Dermis blood vessel endothelial cell (primary cell): ENCODE data around the gene ENPEP. TPM values are rescaled to one million over a fixed set of nuclear protein-coding genes. Genes with fewer than 3 reads are reported as not detected.
"Not testable (repeated sequence)": the region's sequence is repeated elsewhere in the genome, so short reads cannot be mapped to it uniquely, and the experiment has no call there.

Experiments
- DNase-seq: peaks from one replicate; pipeline ENCODE4 v3.0.0; 2010
- total RNA-seq: library from RNA; depleted of rRNA; stranded (reverse); fragments of >200 nt; gene quantifications from 2 replicates; pipeline ENCODE4 v1.2.3, GENCODE V29; 2014

Gene ENPEP
- total RNA-seq, 1 donor from 2014 or later: 1.5 TPM

DNA sequence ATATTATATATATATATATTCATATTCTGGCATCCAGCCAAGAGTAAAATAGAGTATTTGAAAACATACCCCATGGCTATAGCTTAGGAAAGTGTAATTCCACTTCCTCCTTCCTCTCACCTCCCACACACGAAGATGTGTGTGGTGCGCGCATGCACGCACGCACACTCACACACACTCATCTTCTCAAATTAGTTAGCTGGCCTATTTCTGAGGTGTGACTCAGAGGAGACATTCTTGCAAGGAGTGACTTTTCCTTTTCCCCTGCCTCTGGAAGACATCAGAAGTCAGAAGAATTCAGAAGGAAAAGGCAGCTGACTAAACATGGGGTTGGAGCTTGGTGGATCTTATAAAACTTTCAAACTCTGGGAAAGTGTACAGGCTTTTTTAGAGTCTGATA, 8.8 kb downstream of the ENPEP start:
- peak; percentile 30 for DNase-seq

DNA sequence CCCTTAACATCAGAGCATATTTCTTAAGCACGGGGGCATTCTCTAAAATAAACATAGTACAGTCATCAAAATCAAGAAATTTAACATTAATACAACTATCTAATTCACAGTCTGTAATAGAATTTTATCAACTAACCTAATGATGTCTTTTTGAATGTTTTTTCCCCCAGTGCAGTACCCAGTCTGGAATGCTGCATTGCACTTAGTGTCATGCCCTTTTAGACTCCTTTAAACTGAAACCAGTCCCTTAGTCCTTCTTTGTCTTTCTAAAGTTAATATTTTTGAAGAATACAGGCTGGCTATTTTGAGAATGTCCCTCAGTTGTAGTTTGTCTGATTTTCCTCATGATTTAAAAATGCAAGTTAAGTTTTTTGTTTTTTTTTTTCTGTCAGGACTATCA, 9.5 kb downstream of the ENPEP start:
- DNase-seq: no peak

DNA sequence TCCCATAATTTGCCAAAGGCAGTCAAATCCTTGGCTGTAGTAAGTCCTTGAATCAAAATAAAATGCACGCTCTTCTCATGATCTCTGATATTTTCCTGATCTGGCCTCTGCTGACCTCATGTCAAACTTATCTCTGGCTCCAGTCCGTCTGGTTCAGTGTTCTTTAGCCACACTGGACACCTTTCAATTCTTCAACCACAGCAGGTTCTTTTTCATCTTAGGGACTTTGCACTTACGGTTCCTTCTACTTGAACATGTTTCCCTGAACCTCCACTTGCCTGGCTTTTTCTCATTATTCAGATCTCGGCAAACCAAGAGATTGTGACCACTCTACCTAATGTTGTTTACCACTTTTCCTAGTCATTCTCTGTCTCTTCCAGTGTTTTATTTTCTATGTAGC, 10.3 kb downstream of the ENPEP start:
- DNase-seq: no peak

DNA sequence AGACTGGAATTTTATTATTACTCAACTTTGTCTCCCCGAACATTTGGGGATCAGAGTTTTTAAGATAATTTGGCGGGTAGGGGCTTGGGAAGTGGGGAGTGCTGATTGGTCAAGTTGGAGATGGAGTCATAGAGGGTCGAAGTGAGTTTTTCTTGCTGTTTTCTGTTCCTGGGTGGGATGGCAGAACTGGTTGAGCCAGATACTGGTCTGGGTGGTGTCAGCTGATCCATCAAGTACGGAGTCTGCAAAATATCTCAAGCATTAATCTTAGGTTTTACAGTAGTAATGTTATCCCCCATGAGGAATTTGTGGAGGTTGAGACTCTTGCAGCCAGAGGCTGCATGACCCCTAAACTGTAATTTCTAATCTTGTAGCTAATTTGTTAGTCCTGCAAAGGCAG, 10.9 kb downstream of the ENPEP start:
- not testable (repeated sequence) for DNase-seq

DNA sequence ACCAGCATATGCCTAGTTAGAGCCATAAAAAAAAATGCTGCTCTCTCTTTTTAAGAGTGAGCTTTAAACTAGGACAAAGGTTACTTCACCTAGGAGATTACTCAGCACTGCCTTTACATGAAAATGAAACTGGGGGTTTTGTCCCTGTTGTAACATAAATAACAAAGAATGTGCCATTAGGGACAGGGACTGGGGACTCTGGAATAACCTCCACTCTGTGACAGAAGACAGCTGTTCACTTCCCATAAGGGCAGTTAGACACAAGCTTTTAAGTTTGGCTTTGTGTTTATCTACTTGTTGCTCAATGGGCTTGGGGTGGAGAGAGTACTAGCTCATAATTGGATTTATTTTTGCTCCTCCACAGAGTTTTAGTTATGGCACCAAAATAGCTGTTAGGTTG, 11.9 kb downstream of the ENPEP start:
- DNase-seq: no peak

DNA sequence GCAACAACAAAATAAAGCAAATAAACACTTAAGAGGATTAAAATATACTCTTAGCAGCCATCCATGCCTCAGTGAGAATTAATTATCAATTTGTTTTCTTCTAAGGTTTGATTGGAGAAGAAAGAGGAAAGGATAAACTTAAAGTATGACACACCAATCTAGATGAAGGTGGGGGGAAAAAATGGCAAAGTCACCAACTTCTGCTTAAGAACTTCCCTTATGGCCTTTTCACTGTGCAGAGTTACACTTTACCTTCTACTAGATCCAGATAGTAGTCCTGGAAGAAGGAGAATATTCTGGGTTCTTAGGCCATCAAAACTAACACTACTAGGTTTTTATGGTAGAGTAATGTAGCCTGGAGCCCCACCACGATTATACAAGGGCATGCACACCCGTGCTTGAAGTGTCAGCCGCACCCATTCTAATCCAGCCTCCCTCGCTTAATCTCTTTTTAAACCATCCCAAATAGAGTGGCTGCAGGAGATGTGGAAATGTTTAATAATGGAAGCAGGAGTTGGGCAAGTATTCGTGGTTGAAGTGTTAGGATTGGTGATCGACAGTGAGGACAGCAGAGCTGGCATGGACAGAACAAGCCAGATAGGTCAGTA, 14.1 kb downstream of the ENPEP start:
- DNase-seq: no peak

DNA sequence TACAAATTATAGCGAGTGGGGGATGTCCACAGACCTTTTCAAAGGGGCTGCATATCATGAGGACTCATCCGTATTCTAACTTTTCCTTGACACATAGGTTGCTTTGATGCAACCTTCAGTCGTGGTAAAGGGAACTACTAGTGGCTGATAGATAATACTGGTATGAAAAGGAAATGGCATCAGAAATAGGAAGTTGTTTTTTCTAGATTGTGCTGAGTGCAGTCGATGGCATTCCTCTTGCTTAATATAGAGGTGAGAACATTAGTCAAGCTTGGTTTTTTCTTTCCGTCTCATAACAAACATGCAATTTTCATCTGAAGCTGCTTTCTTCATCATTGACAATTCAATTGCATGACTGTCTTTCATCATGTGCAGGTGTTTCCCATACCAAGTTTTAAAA, 16.6 kb downstream of the ENPEP start:
- no peak for DNase-seq

DNA sequence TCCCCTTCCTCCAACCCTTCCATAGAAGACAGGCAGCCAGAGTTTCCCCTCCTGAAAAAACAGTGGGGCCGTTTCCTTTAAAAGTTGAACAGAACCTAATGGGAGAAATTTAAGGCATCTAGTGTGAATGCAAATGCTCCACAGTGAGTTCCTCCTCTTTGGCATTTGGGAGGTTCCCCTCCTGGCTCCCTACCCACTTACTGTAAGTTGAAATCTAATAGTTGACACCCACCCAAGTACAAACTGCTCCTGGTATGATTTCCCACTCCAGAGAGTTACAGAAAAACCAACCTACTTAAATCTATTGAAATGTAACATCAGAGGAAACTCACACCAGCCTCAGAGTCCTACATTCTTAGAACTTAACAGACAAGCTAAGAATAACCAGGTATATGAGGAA, 17.6 kb downstream of the ENPEP start:
- DNase-seq: no peak

DNA sequence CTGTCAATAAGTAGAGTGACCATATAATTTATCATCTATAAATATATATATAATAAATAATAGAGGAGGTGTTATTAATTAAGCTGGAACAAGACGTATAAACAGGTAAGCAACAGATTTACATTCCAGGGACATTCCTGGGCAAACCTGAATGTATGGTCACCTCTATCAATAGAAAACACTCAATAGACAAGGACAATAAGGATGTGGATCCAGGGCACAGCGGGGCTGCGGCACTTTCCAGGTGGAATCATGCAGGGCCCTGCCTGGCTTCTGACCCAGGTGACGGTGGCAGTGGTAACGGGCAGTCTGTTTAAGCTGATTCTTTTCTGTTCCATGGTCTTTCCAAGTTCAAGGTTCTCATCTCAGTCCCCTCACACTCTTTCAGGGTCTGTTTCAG, 22.5 kb downstream of the ENPEP start:
- no peak for DNase-seq

DNA sequence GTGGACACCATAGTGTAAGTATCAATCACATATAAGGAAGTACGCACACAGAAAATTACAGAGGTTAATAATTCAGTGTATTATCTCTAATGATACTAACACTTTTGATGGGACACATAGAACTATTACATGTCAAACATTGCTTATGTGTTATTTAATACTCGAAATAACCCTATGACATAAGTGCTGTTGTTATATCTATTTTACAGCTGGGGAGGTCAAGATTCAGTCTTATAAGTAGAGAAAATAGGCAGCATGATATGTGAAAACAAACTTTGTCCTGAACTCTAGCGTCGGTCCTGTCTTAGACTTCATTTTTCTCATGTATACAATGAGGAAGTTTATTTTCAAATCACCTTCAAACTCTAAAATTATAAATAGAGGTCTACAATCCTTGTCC, 23.2 kb downstream of the ENPEP start:
- no peak for DNase-seq

DNA sequence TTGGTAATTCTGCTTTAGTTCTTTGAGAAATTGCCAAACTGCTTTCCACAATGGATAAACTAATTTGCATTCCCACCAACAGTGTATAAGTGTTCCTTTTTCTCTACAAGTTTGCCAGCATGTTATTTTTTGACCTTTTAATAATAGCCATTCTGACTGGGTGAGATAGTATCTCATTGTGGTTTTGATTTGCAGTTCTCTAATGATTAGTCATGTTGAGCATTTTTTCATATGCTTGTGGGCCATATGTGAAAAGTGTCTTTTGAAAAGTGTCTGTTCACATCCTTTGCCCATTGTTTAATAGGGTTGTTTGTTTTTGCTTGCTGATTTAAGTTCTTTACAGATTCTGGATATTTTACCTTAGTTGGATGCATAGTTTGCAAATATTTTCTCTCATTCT, 25.9 kb downstream of the ENPEP start:
- no peak for DNase-seq

DNA sequence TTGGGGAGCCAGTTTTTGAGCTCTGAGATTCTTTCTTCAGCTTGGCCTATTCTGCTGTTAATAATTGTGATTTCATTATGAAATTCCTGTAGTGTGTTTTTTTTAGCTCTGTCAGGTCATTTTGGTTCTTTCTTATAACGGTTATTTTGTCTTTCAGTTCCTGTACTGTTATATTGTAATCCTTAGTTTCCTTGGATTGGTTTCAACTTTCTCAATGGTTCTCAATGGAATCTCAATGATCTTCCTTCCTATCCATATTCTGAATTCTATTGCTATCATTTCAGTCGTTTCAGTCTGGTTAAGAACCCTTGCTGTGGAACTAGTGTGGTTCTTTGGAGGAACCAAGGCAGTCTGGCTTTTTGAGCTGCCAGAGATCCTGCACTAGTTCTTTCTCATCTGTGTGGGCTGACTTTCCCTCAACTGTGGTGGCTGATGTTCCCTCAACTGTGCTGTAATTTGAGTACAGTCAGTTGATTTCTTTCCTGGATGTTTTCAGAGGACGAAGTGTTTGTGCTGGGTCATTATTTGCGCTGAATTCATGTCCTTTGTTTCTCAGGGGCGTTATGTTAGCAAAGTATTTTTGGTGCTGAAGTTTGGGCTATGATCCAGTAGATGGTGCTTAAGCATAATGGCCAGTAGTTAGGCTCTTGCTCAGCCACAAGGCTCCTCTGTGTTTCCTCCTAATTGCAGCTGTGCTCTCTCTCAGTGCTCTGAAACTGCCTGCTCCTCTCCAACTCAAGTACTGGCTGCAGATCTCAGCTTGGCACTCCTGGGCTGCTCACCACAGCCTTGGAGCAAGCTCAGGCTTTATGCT, 27.5 kb downstream of the ENPEP start:
- no peak for DNase-seq

DNA sequence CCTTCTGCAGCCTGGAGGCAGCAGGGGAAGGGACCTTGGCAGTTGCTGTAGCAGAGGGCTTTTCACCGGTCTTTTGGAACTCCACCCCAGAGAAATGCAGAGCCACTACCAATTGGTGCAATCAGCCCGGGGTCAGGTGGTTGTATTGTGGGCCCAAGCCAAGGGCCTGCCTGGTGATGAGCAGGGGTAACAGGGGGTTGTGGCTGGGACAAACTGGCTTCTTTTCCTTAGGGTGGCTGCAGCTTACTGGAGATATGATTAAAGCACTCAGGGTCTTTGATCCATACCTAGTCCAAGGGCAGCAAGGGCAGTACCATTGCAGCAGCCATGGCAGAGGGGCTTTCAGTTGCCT, 28.1 kb downstream of the ENPEP start:
- DNase-seq: no peak

DNA sequence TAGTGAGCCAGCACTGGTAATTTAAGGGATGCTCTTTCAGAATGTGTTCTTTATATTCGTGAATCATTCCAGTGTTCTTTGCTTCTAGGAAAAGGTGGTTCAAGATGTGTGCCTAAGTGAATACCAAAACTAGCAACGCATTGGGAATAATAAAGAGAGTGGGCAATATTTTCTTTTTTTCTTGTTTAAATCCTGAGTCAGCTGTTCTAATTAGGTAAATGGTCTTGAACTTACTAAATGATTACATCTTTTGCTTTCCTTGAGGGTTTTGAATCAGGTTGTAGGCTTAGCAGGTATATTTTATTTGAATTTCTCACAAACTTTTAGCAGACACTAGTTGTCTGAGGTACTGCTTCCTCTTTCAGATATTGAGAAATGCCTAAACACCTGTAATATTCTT, 29.5 kb downstream of the ENPEP start:
- no peak for DNase-seq

DNA sequence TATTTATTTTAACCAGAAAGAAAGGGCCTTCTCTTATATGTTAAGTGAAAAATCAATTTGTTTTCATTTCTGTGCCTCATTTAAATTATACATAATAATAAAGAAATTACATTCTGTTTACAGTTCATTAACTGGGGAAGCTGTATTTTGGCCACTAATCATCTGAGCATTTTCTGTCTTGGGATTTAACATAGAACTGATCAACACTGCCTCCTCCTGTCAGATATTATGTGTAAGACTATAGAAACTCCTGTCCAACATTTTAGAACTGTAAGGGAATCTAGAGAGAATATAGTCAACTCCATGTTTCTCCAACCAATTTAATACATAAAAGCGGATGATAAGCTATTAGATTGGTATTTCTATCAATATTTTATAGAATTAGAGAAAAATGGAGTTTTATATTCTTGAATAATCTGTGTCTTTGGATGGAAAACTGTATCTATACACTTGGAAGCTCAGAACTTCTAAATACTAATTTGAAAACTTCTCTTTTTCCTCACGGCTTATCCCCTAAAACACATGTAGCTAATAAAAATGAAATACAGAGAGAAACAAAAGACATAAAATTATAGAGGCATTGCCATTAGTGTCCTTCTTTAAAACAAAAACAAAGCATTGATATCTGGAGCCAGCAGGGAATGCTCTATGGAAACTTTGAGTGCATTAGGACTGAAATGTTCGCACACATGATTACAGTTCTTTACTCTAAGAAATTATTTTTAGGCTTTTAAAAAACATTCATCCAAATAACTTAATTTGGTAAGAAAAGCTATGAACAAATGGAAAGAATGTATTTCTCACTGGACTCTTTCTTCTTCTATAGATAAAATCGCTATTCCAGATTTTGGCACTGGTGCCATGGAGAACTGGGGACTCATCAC, 33.1 kb downstream of the ENPEP start:
- DNase-seq: peak; percentile 51

DNA sequence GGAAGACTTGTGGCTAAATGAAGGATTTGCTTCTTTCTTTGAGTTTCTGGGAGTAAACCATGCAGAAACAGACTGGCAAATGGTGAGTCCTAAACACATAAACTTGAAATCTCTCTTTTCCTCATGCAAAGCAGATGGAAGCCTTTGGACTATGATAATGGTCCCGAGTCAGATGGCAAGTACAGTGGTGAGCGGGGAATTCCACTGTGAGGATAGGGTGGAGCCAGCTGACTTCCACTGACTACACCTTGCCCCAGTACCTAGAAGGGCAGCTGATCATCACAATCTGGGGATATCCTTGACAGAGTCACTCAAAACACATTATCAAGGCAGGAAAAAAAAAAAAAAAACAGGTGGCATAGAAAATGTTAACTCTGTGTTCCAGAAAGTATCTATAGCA, 34.3 kb downstream of the ENPEP start:
- no peak for DNase-seq

DNA sequence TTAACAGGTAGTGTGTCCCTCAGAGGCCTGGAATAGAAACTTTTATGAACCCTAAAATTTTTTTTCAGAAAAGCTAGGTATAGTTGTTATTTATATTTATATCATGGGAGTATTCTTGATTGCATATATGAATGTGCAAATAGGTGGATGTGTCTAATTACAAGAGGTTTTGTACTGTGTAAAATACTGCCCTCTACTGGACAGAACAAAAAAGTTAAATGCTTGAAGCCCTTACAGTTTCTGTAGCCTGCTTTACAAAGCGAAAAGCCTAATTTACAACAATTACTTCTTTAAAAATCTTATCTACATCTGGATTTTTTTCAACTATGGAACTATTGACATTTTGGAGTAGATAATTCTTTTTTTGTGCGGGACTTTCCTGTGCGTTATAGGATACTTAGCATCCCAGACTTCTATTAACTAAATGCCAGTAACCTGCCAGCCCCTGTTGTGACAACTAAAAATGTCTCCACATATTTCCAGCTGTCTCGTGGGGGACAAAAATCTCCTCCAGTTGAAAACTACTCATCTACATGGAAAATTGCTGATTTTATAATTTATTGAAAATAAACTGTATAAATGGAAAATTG, 35.1 kb downstream of the ENPEP start:
- peak; percentile 78 for DNase-seq

DNA sequence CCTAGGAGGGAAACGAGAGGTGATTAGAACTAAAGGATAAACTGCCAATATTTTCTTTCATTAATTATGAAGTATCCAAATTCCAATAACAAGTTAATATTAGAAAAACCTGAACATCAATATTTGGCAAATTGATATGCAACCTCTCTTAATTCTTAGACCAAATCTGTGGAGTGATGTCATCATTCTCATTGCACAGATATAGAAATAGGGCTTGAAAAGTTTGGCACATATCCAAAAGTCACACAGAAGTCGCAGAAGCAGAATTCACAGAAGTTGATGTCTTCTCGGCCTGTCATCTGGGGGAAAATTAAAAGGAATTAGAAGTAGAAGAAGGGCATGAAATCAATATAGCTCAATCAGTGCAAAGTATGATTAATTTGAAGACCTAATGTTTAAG, 36.9 kb downstream of the ENPEP start:
- DNase-seq: no peak

DNA sequence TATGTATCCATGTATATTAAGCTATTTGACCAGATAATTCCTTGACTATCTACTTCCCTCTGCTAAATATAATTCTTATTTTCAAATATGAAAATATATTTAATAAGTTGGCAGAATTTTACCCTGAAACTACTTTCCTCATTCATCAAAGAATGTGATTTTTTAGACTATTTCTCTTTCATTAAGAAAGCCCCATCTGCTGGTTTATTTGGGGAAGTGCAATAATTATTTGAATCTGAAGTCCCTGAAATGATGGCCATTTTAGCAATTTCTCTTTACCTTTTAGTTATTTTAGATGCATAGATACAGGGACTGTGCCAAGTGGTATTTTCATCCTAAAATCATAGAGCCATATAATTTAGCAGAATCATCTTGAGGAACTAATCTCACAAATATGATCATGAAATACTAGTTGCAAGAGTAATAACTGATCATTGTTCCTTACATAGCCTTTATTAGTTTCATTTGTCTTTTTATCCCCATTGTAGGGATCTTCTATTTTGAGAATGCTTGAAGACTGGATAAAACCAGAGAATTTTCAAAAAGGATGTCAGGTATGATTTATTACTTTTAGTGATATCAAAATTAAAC, 39.0 kb downstream of the ENPEP start:
- DNase-seq: peak; percentile 62

DNA sequence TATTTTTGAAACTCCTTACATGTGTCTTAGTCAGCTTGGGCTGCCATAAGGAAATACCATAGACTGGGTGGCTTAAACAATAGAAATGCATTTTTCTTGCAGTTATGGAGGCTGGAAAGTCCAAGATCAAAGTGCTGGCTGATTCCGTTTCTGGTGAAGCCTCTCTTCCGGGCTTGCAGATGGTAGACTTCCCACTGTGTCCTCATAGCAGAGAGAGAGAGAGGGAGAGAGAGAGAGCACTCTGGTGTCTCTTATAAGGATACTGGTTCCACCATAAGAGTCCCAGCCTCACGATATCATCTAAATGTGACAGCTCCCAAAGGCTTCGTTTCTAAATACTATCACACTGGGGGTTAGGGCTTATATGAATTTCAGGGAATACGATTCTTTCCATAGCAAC, 39.7 kb downstream of the ENPEP start:
- peak; percentile 63 for DNase-seq

DNA sequence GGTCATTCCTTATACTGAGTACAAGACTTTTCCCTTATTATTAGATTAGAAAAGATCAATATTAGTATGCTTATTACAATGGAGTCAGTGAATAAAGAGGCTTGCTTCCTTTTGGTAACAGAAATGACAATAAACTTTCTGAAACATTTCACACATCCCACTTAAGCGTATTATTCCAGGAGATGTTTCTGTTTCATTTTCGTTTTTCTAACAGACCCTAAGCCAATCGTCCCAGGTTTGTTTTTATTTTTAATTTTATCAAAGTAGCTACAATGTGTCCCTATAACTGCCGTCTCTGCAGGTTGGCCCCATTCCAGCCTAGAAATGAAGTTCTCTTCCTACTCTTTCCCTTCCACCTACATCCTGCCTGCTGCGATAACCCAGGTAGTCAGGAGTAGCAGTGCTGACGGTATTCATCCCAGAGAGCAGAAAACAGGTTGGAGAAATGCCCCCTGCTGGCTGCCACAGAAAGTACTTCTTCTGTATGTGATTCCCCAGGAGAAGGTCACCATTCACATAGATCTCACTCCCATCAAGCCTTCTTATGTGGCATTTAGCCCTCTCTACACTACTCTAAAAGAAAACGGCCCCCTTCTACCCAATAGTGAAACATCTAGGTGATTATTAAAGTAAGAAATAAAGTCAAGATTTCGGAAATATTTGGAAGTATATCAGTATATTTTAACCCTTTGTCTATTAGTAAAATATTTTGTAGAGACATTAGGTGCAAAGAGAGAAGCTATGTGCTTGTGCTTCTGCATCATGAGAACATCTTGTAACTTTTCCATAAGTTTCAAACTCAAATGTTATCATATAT, 40.4 kb downstream of the ENPEP start:
- DNase-seq: peak; percentile 93

DNA sequence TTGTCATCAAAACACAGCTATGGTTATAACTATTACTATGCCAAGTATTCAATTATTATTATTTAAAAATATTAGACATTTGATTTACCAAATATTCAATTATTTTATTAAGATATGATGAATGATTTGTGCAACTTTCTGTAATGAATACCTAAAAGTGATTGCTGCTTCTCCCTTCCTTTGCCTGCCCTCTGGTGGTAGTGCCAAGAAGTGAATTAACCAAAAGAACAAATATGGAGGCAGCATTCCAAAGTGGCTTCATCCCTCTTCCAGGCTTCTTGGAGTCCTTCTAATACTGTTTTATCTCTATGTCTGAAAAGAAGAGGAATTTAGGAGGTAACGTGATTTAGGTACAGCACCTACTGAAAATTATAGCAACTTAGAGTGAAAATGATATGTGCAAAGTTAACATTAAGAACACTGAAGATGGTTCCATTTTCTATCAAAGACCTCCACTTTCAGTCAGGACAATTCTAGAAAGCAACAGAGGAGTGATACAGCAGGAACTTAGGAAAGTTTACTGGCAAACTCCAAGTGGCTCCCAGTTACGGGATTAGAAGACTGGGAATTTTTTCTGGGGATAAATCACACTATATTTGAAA, 43.0 kb downstream of the ENPEP start:
- peak; percentile 49 for DNase-seq
